Thyroid gland (tissue), 4 donors: Measurements from ENCODE around the gene RPSA. TPM values are rescaled to one million over a fixed set of nuclear protein-coding genes. Genes with fewer than 3 reads are reported as not detected.

Source experiments
- DNase-seq, 2 donors: peaks; one replicate each; pipeline ENCODE4 v3.0.0-alpha.2; 2019
- H3K27ac ChIP-seq, 3 donors: fragments of 200-600 bp; sonication (generic); 1 replicate in 2 of 3; 2 replicates in 1 of 3; pipeline ENCODE4 v1.5.1; 2016 to 2019; ENCODE audit warnings: mild to moderate bottlenecking in 1 of 3, moderate library complexity in 1 of 3
- H3K27me3 ChIP-seq: fragments of 200-600 bp; sonication (generic); one replicate; pipeline ENCODE4 v1.5.1; 2019
- H3K36me3 ChIP-seq, 2 donors: fragments of 200-600 bp; sonication (generic); one replicate each; pipeline ENCODE4 v1.5.1; 2016 to 2019
- H3K4me1 ChIP-seq, 2 donors: fragments of 200-600 bp; sonication (generic); one replicate each; pipeline ENCODE4 v1.5.1; 2017 to 2019
- H3K4me3 ChIP-seq, 3 donors: fragments of 200-600 bp; sonication (generic); replicated peaks in 1 of 3; 1 replicate in 2 of 3; 2 replicates in 1 of 3; pipeline ENCODE4 v1.5.1; 2016; ENCODE audit warnings: mild to moderate bottlenecking in 1 of 3
- H3K9me3 ChIP-seq: fragments of 200-600 bp; sonication (generic); one replicate; pipeline ENCODE4 v1.5.1; 2017
- CTCF ChIP-seq, 6 experiments: fragments of 200-600 bp in 3 of 6; fragments of 450-650 bp in 3 of 6; sonication (generic) in 3 of 6; IDR thresholded peaks; one replicate each; pipeline ENCODE4 v1.5.1; 2016 to 2019; ENCODE audit warnings: antibody characterized with exemption in 6 of 6, mild to moderate bottlenecking in 2 of 6, inconsistent platforms in 1 of 6, moderate library complexity in 1 of 6
- POLR2A ChIP-seq, 2 donors: fragments of 450-650 bp; IDR thresholded peaks; one replicate each; pipeline ENCODE4 v1.6.1; 2017; ENCODE audit warnings: antibody characterized with exemption in 2 of 2, mild to moderate bottlenecking in 2 of 2, moderate library complexity in 1 of 2
- WGBS, 2 donors: methylation state at CpG; one replicate each; pipeline ENCODE4 v1.1.5; 2017; 5-methylcytosine and 5-hydroxymethylcytosine counted together
- intact Hi-C: fragments of 100-400 bp; cut with DNase I; formaldehyde crosslinking; loops from one replicate; pipeline ENCODE4 v1.15.1; 2023
- small RNA-seq: library from RNA; depleted of rRNA; stranded (forward); fragments of <200 nt; gene quantifications from one replicate; pipeline ENCODE3, GENCODE V24; 2016
- total RNA-seq, 4 donors: library from RNA; depleted of rRNA; stranded (reverse); fragments of >200 nt; gene quantifications; one replicate each; pipeline ENCODE4 v1.2.3, GENCODE V29; 2016

RPSA gene
- total RNA-seq, 4 donors from 2014 or later = 570 to 1,162 (median 852) TPM

GRCh38 chr3:39460677-39461076, 54.2 kb downstream of the RPSA start:
- H3K9me3 ChIP-seq = no peaks in the 10 kb centered on the region
- no peaks in the 10 kb centered on the region for H3K4me1 ChIP-seq
- no peak for DNase-seq
- H3K27me3 ChIP-seq = no peaks in the 10 kb centered on the region
- H3K27ac ChIP-seq = no peak overlapping the region
- H3K36me3 ChIP-seq = no peaks in the 10 kb centered on the region
- TF ChIP-seq CTCF (IDR thresholded peaks at IDR 0.05) (no peak), POLR2A (IDR thresholded peaks at IDR 0.05) (no peak)
- intact Hi-C loops = no loop called here
- no peak overlapping the region for H3K4me3 ChIP-seq
- 82 to 88% methylated on average over 2 of the region's 2 CpGs for WGBS, 2 donors

Small RNA genes lying within 50 kb of the gene (small RNA-seq; reads per million reads assigned to genes)
- gene SNORA6 (not detected), gene SNORA62 (not detected)

Other genes with a start within 250 kb of the RPSA start
- gene XIRP1, start 214.1 kb upstream of the RPSA start, total RNA-seq = not detected
- gene CX3CR1, start 126.7 kb upstream of the RPSA start, total RNA-seq = 1 to 10 TPM in 2 of 4 donors, under 1 TPM in 1, not detected in 1; 0.27 to 1.9 (median 1.1) TPM
- not detected for gene CCR8, start 77.0 kb upstream of the RPSA start, total RNA-seq
- 10 to 100 TPM; 45.6 to 71.6 (median 54.9) TPM for gene SLC25A38, start 23.4 kb upstream of the RPSA start, total RNA-seq
- not detected for gene MOBP, start 61.0 kb downstream of the RPSA start, total RNA-seq